ENCODE measurements around the gene TUFT1.

DNA sequence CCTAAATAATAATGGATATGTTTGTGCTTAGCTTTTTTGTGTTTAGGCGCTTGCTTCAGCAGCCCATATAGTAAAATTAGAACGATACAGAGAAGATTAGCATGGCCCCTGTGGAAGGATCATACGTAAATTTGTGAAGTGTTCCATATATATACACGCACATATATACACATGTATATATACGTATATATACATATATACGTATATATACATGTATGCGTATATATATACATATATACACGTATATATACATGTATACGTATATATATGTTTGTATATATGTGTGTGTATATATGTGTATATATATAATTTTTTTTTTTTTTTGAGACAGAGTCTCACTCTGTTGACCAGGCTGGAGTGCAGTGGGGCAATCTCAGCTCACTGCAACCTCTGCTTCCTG is 89.2 kb downstream of the TUFT1 start:
- TF ChIP-seq, protein P1, sequence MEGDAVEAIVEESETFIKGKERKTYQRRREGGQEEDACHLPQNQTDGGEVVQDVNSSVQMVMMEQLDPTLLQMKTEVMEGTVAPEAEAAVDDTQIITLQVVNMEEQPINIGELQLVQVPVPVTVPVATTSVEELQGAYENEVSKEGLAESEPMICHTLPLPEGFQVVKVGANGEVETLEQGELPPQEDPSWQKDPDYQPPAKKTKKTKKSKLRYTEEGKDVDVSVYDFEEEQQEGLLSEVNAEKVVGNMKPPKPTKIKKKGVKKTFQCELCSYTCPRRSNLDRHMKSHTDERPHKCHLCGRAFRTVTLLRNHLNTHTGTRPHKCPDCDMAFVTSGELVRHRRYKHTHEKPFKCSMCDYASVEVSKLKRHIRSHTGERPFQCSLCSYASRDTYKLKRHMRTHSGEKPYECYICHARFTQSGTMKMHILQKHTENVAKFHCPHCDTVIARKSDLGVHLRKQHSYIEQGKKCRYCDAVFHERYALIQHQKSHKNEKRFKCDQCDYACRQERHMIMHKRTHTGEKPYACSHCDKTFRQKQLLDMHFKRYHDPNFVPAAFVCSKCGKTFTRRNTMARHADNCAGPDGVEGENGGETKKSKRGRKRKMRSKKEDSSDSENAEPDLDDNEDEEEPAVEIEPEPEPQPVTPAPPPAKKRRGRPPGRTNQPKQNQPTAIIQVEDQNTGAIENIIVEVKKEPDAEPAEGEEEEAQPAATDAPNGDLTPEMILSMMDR (IDR thresholded peaks at IDR 0.05; ENCODE audit: low read depth, low read length) = no peak
- TF ChIP-seq POLR2A (IDR thresholded peaks at IDR 0.05; ENCODE audit: extremely low read depth, insufficient read length) = no peak
